Body of pancreas (tissue), 4 donors: ENCODE results near the gene OR4E2.
"Not testable (repeated sequence)": the region's sequence is repeated elsewhere in the genome, so short reads cannot be mapped to it uniquely, and the experiment has no call there.

Source experiments
- POLR2A ChIP-seq, 3 donors: fragments of 450-650 bp; IDR thresholded peaks; one replicate each; pipeline ENCODE4 v1.6.1; 2016; ENCODE audit warnings: antibody characterized with exemption in 3 of 3, mild to moderate bottlenecking in 2 of 3
- TF ChIP-seq, protein P1 (sequence below), 7 experiments: fragments of 450-650 bp in 4 of 7; fragments of 200-600 bp in 3 of 7; sonication (generic) in 3 of 7; IDR thresholded peaks; one replicate each; pipeline ENCODE4 v1.5.1; 2016 to 2019; ENCODE audit warnings: antibody characterized with exemption in 7 of 7

- TF ChIP-seq, protein P1, sequence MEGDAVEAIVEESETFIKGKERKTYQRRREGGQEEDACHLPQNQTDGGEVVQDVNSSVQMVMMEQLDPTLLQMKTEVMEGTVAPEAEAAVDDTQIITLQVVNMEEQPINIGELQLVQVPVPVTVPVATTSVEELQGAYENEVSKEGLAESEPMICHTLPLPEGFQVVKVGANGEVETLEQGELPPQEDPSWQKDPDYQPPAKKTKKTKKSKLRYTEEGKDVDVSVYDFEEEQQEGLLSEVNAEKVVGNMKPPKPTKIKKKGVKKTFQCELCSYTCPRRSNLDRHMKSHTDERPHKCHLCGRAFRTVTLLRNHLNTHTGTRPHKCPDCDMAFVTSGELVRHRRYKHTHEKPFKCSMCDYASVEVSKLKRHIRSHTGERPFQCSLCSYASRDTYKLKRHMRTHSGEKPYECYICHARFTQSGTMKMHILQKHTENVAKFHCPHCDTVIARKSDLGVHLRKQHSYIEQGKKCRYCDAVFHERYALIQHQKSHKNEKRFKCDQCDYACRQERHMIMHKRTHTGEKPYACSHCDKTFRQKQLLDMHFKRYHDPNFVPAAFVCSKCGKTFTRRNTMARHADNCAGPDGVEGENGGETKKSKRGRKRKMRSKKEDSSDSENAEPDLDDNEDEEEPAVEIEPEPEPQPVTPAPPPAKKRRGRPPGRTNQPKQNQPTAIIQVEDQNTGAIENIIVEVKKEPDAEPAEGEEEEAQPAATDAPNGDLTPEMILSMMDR (IDR thresholded peaks at IDR 0.05) = not testable (repeated sequence)
- TF ChIP-seq POLR2A (IDR thresholded peaks at IDR 0.05) = not testable (repeated sequence)
These were observed 44.9 kb downstream of the OR4E2 start for GRCh38 chr14:21698538-21698937.
